ENCODE results near the gene SS18L1.

- TF ChIP-seq ELF4 (IDR thresholded peaks at IDR 0.05) (no peak), SP1 (IDR thresholded peaks at IDR 0.05) (no peak), L3MBTL2 (conservative IDR thresholded peaks at IDR 0.05) (no peak), FOXK2 (IDR thresholded peaks at IDR 0.05) (no peak), NFRKB (IDR thresholded peaks at IDR 0.05) (no peak), FOXM1 (IDR thresholded peaks at IDR 0.05; ENCODE audit: borderline replicate concordance) (no peak), LEF1 (IDR thresholded peaks at IDR 0.05; ENCODE audit: borderline replicate concordance) (no peak), TARDBP (IDR thresholded peaks at IDR 0.05) (no peak), ARNT (IDR thresholded peaks at IDR 0.05) (no peak)
- TF ChIP-seq, protein P1, sequence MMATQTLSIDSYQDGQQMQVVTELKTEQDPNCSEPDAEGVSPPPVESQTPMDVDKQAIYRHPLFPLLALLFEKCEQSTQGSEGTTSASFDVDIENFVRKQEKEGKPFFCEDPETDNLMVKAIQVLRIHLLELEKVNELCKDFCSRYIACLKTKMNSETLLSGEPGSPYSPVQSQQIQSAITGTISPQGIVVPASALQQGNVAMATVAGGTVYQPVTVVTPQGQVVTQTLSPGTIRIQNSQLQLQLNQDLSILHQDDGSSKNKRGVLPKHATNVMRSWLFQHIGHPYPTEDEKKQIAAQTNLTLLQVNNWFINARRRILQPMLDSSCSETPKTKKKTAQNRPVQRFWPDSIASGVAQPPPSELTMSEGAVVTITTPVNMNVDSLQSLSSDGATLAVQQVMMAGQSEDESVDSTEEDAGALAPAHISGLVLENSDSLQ (IDR thresholded peaks at IDR 0.05), result no peak
Observed at GRCh38 chr20:62162765-62163484, 19.4 kb downstream of the SS18L1 start.
